ENCODE results near the gene SYNGR1.

SYNGR1 gene

DNA sequence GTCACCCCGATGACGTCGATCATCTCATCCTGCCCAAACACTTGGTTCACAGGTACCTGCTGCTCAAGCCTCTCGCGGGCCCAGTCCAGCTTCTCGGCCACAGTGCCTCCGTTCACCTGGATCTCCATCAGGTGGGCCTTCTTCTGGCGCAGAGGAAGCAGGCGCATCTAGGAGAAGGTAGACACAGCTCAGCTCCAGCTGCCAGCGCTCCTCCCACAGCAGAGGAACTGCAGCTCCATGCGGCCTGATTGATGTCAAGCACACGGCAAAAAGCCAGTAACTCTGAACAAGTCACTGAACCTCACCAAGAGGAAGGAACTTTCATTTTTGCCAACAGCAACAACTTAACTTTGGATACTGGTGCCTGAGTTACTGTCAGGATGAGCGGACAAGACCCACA, 34.4 kb upstream of the SYNGR1 start:
- Mint-ChIP-seq H3K4me1 (peaks cover 35% of the 10 kb centered on the region), H3K27me3 (ENCODE audit: low read depth) (no peaks in the 10 kb centered on the region), H3K9me3 (no peaks in the 10 kb centered on the region), H3K36me3 (ENCODE audit: low read depth) (peaks cover 79% of the 10 kb centered on the region), H3K4me3 (peak overlapping the region; percentile 11 to 42 (median 32)), H3K27ac (no peak overlapping the region)
- TF ChIP-seq, protein P1, sequence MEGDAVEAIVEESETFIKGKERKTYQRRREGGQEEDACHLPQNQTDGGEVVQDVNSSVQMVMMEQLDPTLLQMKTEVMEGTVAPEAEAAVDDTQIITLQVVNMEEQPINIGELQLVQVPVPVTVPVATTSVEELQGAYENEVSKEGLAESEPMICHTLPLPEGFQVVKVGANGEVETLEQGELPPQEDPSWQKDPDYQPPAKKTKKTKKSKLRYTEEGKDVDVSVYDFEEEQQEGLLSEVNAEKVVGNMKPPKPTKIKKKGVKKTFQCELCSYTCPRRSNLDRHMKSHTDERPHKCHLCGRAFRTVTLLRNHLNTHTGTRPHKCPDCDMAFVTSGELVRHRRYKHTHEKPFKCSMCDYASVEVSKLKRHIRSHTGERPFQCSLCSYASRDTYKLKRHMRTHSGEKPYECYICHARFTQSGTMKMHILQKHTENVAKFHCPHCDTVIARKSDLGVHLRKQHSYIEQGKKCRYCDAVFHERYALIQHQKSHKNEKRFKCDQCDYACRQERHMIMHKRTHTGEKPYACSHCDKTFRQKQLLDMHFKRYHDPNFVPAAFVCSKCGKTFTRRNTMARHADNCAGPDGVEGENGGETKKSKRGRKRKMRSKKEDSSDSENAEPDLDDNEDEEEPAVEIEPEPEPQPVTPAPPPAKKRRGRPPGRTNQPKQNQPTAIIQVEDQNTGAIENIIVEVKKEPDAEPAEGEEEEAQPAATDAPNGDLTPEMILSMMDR (IDR thresholded peaks at IDR 0.05; ENCODE audit: unreplicated experiment in 3 of 3) = no peak

GRCh38 chr22:39316440-39317083, 33.2 kb upstream of the SYNGR1 start:
- Mint-ChIP-seq H3K27ac (peak overlapping the region in 2 of 3 experiments; percentile 18 to 100), H3K4me1 (peaks cover 35% of the 10 kb centered on the region), H3K4me3 (peak overlapping the region; percentile 99 to 100 (median 100)), H3K27me3 (ENCODE audit: low read depth) (no peaks in the 10 kb centered on the region), H3K36me3 (ENCODE audit: low read depth) (peaks cover 76% of the 10 kb centered on the region), H3K9me3 (no peaks in the 10 kb centered on the region)
- TF ChIP-seq, protein P1 (IDR thresholded peaks at IDR 0.05; ENCODE audit: unreplicated experiment in 3 of 3) = peak; percentile 72 to 80 (median 76)

DNA sequence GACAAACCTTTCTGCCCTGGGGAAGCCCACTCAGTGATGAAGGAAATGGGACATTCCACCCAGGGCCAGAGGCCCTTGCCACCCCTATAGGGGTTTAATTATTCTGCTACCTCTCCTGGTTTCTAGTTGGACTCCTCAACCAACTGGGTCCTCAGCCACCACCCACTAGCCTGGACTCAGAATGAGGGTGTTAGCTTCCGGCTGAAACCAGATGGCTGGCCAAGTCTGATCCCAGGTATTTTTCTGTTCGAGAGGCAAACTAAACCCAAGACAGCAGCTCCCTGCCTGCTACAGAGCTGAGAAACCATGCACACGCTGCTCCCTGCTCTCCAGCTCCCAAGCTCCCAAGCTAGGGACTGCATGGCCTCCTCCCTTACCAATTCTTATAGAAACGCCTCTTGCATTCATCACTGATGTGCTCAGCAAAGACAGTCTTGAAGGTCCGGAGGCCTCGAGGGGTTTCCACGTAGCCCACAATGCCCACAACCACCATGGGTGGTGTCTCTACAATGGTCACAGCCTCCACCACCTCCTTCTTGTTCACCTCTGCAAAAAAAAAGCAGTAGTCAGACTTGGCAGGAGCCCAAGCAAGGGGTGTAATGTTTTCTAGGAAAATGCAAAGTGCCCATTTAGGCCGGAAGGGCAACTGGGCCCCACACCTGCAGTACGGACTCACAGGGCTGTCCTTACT, 32.6 kb upstream of the SYNGR1 start:
- peaks cover 71% of the 10 kb centered on the region for H3K36me3 Mint-ChIP-seq (ENCODE audit: low read depth)
- H3K4me1 Mint-ChIP-seq = peaks cover 35% of the 10 kb centered on the region
- peak overlapping the region; percentile 99 to 100 (median 100) for H3K4me3 Mint-ChIP-seq
- TF ChIP-seq, protein P1 (IDR thresholded peaks at IDR 0.05; ENCODE audit: unreplicated experiment in 3 of 3) = no peak
- no peaks in the 10 kb centered on the region for H3K9me3 Mint-ChIP-seq
- peak overlapping the region; percentile 100 for H3K27ac Mint-ChIP-seq
- H3K27me3 Mint-ChIP-seq (ENCODE audit: low read depth) = no peaks in the 10 kb centered on the region

DNA sequence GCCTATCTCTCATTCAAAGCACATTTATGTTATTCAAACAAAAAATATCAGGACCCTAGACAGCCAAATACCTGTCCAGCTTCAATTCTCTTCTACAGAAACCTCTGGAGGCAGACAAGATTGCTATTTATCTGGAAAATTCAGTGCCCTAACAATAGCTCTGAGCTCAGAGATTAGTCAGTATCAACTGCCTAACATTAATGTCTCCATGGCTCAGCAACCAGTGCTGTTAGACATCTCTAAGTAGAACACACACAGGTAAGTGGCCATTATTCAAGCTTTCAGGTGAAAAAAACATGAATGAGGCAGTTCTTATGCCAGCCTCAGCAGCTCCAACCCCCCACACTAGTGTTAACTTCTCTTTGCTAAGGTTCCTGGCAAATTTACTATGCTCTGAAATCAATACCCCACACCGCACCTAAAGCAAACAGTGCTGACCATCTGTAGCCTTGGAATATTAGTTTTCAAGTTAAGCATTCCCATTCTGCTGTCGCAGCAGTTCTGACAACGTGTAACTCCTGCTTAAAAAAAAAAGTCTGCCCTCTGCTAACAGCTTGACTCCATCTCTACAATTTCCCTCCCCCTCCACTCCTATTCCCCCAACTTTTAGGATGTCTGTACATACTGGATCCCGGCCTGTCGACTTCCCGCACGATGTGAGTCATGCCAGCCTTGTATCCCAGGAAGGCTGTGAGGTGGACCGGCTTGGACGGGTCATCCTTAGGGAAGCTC, 31.9 kb upstream of the SYNGR1 start:
- Mint-ChIP-seq H3K27me3 (ENCODE audit: low read depth) (no peaks in the 10 kb centered on the region), H3K9me3 (no peaks in the 10 kb centered on the region), H3K4me1 (peaks cover 35% of the 10 kb centered on the region), H3K36me3 (ENCODE audit: low read depth) (peaks cover 64% of the 10 kb centered on the region), H3K4me3 (peak overlapping the region; percentile 99 to 100 (median 100)), H3K27ac (peak overlapping the region; percentile 100)
- TF ChIP-seq, protein P1 (IDR thresholded peaks at IDR 0.05; ENCODE audit: unreplicated experiment in 3 of 3) = no peak

DNA sequence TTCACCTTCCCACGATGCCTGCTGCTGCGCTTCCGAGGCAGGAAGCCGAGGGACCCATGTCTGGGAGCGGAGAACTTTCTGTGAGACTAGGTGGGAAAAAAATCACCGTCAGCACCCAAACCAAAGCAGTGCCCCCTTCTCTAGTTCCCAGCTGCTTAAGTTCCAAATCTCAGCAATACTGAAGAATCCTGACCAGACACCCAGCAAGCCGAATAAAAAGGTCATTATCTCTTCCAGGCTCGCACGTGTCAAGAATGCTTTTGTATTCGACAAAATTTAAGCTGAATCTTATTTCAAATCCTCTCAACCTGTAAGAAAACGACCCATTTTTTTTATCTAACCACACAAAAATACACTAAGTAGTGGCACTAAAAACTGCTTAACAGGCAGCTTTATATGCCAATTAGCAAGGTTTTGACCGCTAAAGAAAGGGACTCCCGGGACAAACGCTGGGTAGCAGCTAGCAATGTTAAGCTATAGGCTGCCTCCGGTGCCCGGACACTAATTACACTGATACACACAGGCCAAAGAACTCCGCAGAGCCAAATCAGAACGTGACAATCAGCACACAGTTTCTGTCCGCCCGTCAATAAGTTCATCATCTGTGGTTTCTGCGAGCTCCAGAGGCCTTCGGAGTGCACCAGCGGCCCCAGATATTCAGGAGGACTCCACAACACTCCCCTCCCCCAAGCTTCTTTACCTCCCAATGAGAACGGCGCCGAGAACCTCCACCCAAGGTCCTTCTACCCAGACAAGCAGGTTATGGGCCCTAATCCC, 31.1 kb upstream of the SYNGR1 start:
- Mint-ChIP-seq H3K36me3 (ENCODE audit: low read depth) (peaks cover 57% of the 10 kb centered on the region), H3K4me3 (peak overlapping the region; percentile 99 to 100 (median 100)), H3K27me3 (ENCODE audit: low read depth) (no peaks in the 10 kb centered on the region), H3K9me3 (no peaks in the 10 kb centered on the region), H3K4me1 (peaks cover 35% of the 10 kb centered on the region), H3K27ac (peak overlapping the region; percentile 100)
- TF ChIP-seq, protein P1 (IDR thresholded peaks at IDR 0.05; ENCODE audit: unreplicated experiment in 3 of 3) = no peak

All from nephron (organoid).